ENCODE measurements around the gene SLC16A1.

DNA sequence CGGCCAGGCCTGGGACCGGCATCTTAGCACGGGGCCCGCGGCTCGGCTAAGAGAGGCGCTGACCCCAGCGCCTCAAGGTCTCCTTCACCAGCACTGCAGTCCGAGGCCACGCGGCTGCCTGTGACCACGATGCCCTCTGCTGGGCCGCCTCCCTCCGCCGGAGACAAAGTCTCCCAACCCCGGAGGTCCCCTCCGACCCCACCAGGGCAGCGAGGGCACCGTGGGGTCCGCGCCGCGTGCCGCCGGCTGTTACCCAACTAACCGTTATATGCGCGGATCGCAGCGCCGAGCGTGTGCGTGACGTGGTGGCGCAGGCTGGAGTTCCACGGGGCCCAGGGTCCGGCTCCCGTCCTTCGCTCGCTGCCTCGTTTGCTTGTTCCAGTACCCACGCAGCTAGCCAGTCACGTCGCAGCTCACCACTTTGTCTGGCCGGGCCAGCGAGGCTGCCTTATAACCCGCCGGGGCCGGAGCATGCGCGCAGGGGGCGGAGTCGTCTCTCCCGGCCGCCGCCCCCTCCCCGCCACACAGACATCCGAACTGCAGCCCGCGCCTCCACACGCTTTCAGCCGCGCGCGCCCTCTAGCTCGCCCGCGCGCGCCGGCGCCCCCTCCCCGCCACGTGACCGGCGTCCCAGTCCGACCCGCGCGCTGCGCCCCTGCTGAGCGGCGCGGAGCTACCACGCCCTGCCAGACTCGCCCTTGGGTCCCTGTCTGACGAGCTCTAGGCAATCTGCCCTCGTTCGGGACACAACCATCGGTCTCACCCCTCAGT lies at the start of gene SLC16A1:
- TF ChIP-seq EZH2phosphoT487 (IDR thresholded peaks at IDR 0.05; ENCODE audit: insufficient read depth, low read depth): no peak
- TF ChIP-seq EZH2 (IDR thresholded peaks at IDR 0.05; ENCODE audit: insufficient read depth, poor library complexity, severe bottlenecking): no peak

Data from GM23248 (cell line).